ENCODE data around the gene TMEM256.
"Not testable (repeated sequence)": the region's sequence is repeated elsewhere in the genome, so short reads cannot be mapped to it uniquely, and the experiment has no call there.

DNA sequence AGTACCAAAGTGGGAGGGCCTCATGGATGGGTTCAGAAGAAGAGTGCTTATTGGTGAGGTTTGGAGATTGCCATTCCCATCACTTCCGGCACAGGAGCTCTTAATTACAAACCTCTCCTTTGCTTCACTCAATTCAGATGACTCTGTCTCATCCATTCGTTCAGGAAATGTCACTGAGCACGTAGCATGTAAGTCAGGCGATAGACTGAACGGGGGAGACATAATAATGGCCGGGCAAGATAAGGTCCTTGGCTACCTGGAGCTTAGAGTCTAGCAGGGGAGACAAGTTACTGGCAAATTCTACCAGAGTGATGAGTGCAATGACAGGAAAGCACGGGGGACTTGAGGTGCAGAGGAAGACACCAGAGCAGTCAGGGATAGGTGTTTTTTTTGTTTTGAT, 37.9 kb downstream of the TMEM256 start:
- TF ChIP-seq, protein P1, sequence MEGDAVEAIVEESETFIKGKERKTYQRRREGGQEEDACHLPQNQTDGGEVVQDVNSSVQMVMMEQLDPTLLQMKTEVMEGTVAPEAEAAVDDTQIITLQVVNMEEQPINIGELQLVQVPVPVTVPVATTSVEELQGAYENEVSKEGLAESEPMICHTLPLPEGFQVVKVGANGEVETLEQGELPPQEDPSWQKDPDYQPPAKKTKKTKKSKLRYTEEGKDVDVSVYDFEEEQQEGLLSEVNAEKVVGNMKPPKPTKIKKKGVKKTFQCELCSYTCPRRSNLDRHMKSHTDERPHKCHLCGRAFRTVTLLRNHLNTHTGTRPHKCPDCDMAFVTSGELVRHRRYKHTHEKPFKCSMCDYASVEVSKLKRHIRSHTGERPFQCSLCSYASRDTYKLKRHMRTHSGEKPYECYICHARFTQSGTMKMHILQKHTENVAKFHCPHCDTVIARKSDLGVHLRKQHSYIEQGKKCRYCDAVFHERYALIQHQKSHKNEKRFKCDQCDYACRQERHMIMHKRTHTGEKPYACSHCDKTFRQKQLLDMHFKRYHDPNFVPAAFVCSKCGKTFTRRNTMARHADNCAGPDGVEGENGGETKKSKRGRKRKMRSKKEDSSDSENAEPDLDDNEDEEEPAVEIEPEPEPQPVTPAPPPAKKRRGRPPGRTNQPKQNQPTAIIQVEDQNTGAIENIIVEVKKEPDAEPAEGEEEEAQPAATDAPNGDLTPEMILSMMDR (IDR thresholded peaks at IDR 0.05) = not testable (repeated sequence)
- TF ChIP-seq POLR2AphosphoS5, POLR2A, EP300 (IDR thresholded peaks at IDR 0.05): not testable (repeated sequence)
